ENCODE results near the gene INPP4A. TPM values are rescaled to one million over a fixed set of nuclear protein-coding genes. Genes with fewer than 3 reads are reported as not detected.

Gene INPP4A
- total RNA-seq, 4 donors from 2014 or later = 30.2 to 45.1 (median 37.8) TPM

DNA sequence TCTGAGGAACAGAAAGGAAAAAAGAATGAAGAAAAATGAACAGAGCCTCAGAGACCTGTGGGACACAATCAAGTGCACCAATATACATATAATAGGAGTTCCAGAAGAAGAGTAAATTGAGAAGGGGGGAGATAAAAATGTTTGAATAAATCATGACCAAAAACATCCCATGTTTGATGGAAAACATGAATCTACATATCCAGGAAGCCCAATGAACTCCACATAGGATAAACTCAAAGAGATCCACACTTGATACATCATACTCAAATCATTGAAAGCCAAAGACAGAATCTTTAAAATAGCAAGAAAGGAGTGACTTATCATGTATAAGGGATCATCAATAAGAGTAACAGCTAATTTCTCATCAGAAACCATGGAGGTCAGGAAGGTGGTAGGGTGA is 83.7 kb downstream of the INPP4A start:
- no peak for ATAC-seq
- Histone ChIP-seq H3K4me3 (no peak overlapping the region), H3K4me1 (peaks cover 0 to 7% (median 0%) of the 10 kb centered on the region in 3 donors), H3K36me3 (peaks cover 0 to 6% of the 10 kb centered on the region in 2 donors), H3K27ac (no peak overlapping the region), H3K27me3 (no peaks in the 10 kb centered on the region), H3K9me3 (no peaks in the 10 kb centered on the region)
- TF ChIP-seq EP300 (IDR thresholded peaks at IDR 0.05) = no peak
- TF ChIP-seq CTCF (IDR thresholded peaks at IDR 0.05) = no peak
- no peak for TF ChIP-seq POLR2AphosphoS5 (IDR thresholded peaks at IDR 0.05)
- no peak for TF ChIP-seq POLR2A (IDR thresholded peaks at IDR 0.05)

- no peak overlapping the region for H3K4me3 ChIP-seq
- 77% methylated on average over 1 of the region's 1 CpG; no CpG with 5 or more reads in 1 of the 2 donors for WGBS, 2 donors (ENCODE audit: low coverage in 1 of 2)
- no peak overlapping the region for H3K27ac ChIP-seq
- no peaks in the 10 kb centered on the region for H3K4me1 ChIP-seq
- no peak for ATAC-seq
- peaks cover 0 to 20% of the 10 kb centered on the region in 2 donors for H3K36me3 ChIP-seq
- H3K27me3 ChIP-seq = no peaks in the 10 kb centered on the region
- no peak for TF ChIP-seq EP300 (IDR thresholded peaks at IDR 0.05)
- no peak for TF ChIP-seq POLR2AphosphoS5 (IDR thresholded peaks at IDR 0.05)
- TF ChIP-seq POLR2A (IDR thresholded peaks at IDR 0.05) = no peak
- TF ChIP-seq CTCF (IDR thresholded peaks at IDR 0.05) = no peak
- H3K9me3 ChIP-seq = no peaks in the 10 kb centered on the region
Observed at GRCh38 chr2:98530114-98530513, 85.5 kb downstream of the INPP4A start.

GRCh38 chr2:98532756-98533155 is 88.1 kb downstream of the INPP4A start:
- no peak for TF ChIP-seq CTCF (IDR thresholded peaks at IDR 0.05)
- no peak for TF ChIP-seq POLR2AphosphoS5 (IDR thresholded peaks at IDR 0.05)
- H3K4me1 ChIP-seq = no peaks in the 10 kb centered on the region
- WGBS, 2 donors (ENCODE audit: low coverage in 1 of 2) = 85 to 89% methylated on average over 6 of the region's 6 CpGs
- H3K27ac ChIP-seq = no peak overlapping the region
- H3K36me3 ChIP-seq = peaks cover 0 to 44% of the 10 kb centered on the region in 2 donors
- ATAC-seq = no peak
- H3K9me3 ChIP-seq = no peaks in the 10 kb centered on the region
- no peak overlapping the region for H3K4me3 ChIP-seq
- H3K27me3 ChIP-seq = no peaks in the 10 kb centered on the region

- H3K4me3 ChIP-seq = no peak overlapping the region
- 88 to 91% methylated on average over 1 of the region's 1 CpG for WGBS, 2 donors (ENCODE audit: low coverage in 1 of 2)
Observed at GRCh38 chr2:98533547-98533946, 88.9 kb downstream of the INPP4A start.

More at GRCh38 chr2:98533547-98533946, 88.9 kb downstream of the INPP4A start:
- no peaks in the 10 kb centered on the region for H3K27me3 ChIP-seq
- H3K27ac ChIP-seq = no peak overlapping the region
- TF ChIP-seq EP300 (IDR thresholded peaks at IDR 0.05) (no peak), CTCF (IDR thresholded peaks at IDR 0.05) (no peak), POLR2AphosphoS5 (IDR thresholded peaks at IDR 0.05) (no peak)
- no peaks in the 10 kb centered on the region for H3K4me1 ChIP-seq
- peaks cover 0 to 52% of the 10 kb centered on the region in 2 donors for H3K36me3 ChIP-seq
- no peak for ATAC-seq
- no peaks in the 10 kb centered on the region for H3K9me3 ChIP-seq
